ENCODE measurements around the gene MVD. TPM values are rescaled to one million over a fixed set of nuclear protein-coding genes. Genes with fewer than 3 reads are reported as not detected.
A peak's percentile ranks its signal among the peaks of the same experiment; 100 is the strongest.

Gene MVD
- total and polyA plus RNA-seq, 2 of the 13 experiments (the other 11 are each of a cell fraction or from before 2014, with no cell fraction given): 28.1 to 187 TPM

- TF ChIP-seq MYNN (CRISPR knock-in tag; IDR thresholded peaks at IDR 0.05; ENCODE audit: low read depth) (peak; percentile 43; the same call in 1 of the 2 replicates), ELF1 (CRISPR knock-in tag; IDR thresholded peaks at IDR 0.05) (peak; percentile 95), U2AF1 (optimal IDR thresholded peaks at IDR 0.05; ENCODE audit: low read depth, low read length) (peak; percentile 73), NFYC (CRISPR knock-in tag; IDR thresholded peaks at IDR 0.05) (no peak; the same call in 1 of the 2 replicates), PLRG1 (conservative IDR thresholded peaks at IDR 0.05) (no peak), MED8 (CRISPR knock-in tag; IDR thresholded peaks at IDR 0.05; ENCODE audit: insufficient replicate concordance) (no peak)
Measured at GRCh38 chr16:88700636-88701482, 38.0 kb upstream of the MVD start (continued).

GRCh38 chr16:88700322-88700635 is 37.4 kb upstream of the MVD start:
- H3K27ac ChIP-seq (ENCODE audit: extremely low read length, insufficient read depth, low read length): peak overlapping the region; percentile 59
- no TSS peak for BruUV-seq (replicated peaks)
- no peaks in the 10 kb centered on the region for H4K20me1 ChIP-seq (ENCODE audit: insufficient read depth, low read length)
- no peaks in the 10 kb centered on the region for H3K9me3 ChIP-seq (ENCODE audit: low read length)
- H3K4me1 ChIP-seq (ENCODE audit: insufficient read depth, low read length): peaks cover 60% of the 10 kb centered on the region
- peak overlapping the region in 1 of 3 experiments; percentile 64; a peak in 3 of 6 replicates for H3K4me3 ChIP-seq (replicated peaks in 1 of 3; ENCODE audit: insufficient read depth in 1 of 3, low read depth in 2 of 3, low read length in 3 of 3)
- FAIRE-seq (peak; percentile 46), ATAC-seq (peak; percentile 21), DNase-seq (ENCODE audit: low spot score) (no peak)
- H3K9ac ChIP-seq (ENCODE audit: insufficient read depth, low read depth, low read length): peak overlapping the region; percentile 53; the same call in 1 of the 2 replicates
- H3K36me3 ChIP-seq (replicated peaks in 1 of 2; ENCODE audit: control insufficient read depth in 1 of 2, insufficient read depth in 2 of 2, low read length in 2 of 2): peaks cover 11 to 12% of the 10 kb centered on the region in 2 experiments; a peak in 4 of 5 replicates
- peaks cover 9% of the 10 kb centered on the region for H3K79me2 ChIP-seq (ENCODE audit: insufficient read depth, low read length)
- ChIA-PET CTCF (ENCODE audit: low intra/inter-chr PET ratio, low total read pairs) (no interaction called here), POLR2A (interaction anchor here (1.1 to 1.9 kb wide), 2 partner anchors 13 to 79 kb away, joined by 3 to 11 read pairs; partner anchors contain the start of gene SNAI3)
- H3K27me3 ChIP-seq (ENCODE audit: control insufficient read depth in 1 of 2, insufficient read depth in 2 of 2, low read length in 2 of 2): no peaks in the 10 kb centered on the region
- intact Hi-C loops (cut with micrococcal nuclease; ENCODE audit: unreplicated experiment): loop anchor here (2.0 kb wide), 1 partner anchor 37 kb away; the partner anchor contains the start of gene MVD
- in situ Hi-C loops (cut with HindIII; ENCODE audit: extremely low pct_ligation_motif_present, low pct_unique_long_range_greater_than_20kb): no loop called here
- WGBS (ENCODE audit: low lambda C conversion rate): 72% methylated on average over 9 of the region's 14 CpGs
- H2AFZ ChIP-seq (ENCODE audit: low read length): no peak overlapping the region
- peak overlapping the region; percentile 77 for H3K4me2 ChIP-seq (ENCODE audit: low read depth, low read length)
- TF ChIP-seq ZNF543 (CRISPR knock-in tag; IDR thresholded peaks at IDR 0.05) (peak; percentile 3; the same call in 1 of the 2 replicates), RAD21 (CRISPR knock-in tag; IDR thresholded peaks at IDR 0.05) (no peak), ZNF724P (CRISPR knock-in tag; IDR thresholded peaks at IDR 0.05; ENCODE audit: borderline replicate concordance) (no peak), HMGXB3 (CRISPR knock-in tag; IDR thresholded peaks at IDR 0.05; ENCODE audit: borderline replicate concordance) (no peak), DNMT3B (CRISPR knock-in tag; conservative IDR thresholded peaks at IDR 0.05) (no peak), ZNF878 (CRISPR knock-in tag; IDR thresholded peaks at IDR 0.05) (no peak), MXD4 (CRISPR knock-in tag; IDR thresholded peaks at IDR 0.05) (no peak), MLXIP (CRISPR knock-in tag; IDR thresholded peaks at IDR 0.05; ENCODE audit: borderline replicate concordance) (no peak)

Data from HepG2 (cell line).